HEK293 (cell line): ENCODE data around the gene KCNH8.

Source experiments
- OVOL3 ChIP-seq: fragments of 450-650 bp; formaldehyde crosslinking; IDR thresholded peaks from 2 replicates; pipeline ENCODE4 v1.5.1; 2016; ENCODE audit warnings: missing biosample characterization, missing genetic modification characterization
- ZBTB20 ChIP-seq: fragments of 450-650 bp; formaldehyde crosslinking; IDR thresholded peaks from 2 replicates; pipeline ENCODE4 v1.5.1; 2016; ENCODE audit warnings: missing biosample characterization, missing genetic modification characterization
- ZNF416 ChIP-seq: fragments of 450-650 bp; formaldehyde crosslinking; IDR thresholded peaks from 2 replicates; pipeline ENCODE4 v1.5.1; 2016; ENCODE audit warnings: missing biosample characterization, missing genetic modification characterization
- ZNF501 ChIP-seq: fragments of 450-650 bp; formaldehyde crosslinking; IDR thresholded peaks from 2 replicates; pipeline ENCODE4 v1.5.1; 2016; ENCODE audit warnings: missing biosample characterization, missing genetic modification characterization
- ZNF658 ChIP-seq: fragments of 450-650 bp; formaldehyde crosslinking; IDR thresholded peaks from 2 replicates; pipeline ENCODE4; 2016; ENCODE audit warnings: missing biosample characterization, missing genetic modification characterization
- ZNF76 ChIP-seq: fragments of 450-650 bp; formaldehyde crosslinking; IDR thresholded peaks from 2 replicates; pipeline ENCODE4; 2016; ENCODE audit warnings: low read depth, missing biosample characterization, missing genetic modification characterization, borderline replicate concordance
- TF ChIP-seq, protein P1 (sequence below): fragments of 450-650 bp; formaldehyde crosslinking; IDR thresholded peaks from 2 replicates; pipeline ENCODE4 v1.5.1; 2016; ENCODE audit warnings: missing biosample characterization, missing genetic modification characterization
- TF ChIP-seq, protein P2 (sequence below): fragments of 450-650 bp; formaldehyde crosslinking; IDR thresholded peaks from 2 replicates; pipeline ENCODE4 v1.5.1; 2016; ENCODE audit warnings: missing biosample characterization, missing genetic modification characterization

DNA sequence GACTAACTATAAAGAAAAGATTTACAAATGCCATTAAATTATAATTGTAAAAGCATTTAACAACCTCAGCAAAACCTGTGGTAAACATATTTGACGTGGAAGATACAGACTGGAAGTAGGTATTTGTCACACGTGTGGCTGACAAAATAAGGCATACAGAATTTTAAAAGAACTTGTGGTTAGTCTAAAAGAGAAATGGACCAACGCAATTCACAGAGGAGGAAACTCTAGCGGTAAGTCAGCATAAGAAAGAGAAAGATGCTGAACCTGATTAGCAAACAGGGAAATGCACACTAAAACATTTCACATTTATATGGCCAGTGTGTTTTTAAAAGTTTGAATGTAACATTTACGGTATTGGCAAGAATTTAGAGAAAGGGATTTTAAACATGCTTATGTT, 35.3 kb downstream of the KCNH8 start:
- TF ChIP-seq, protein P1, sequence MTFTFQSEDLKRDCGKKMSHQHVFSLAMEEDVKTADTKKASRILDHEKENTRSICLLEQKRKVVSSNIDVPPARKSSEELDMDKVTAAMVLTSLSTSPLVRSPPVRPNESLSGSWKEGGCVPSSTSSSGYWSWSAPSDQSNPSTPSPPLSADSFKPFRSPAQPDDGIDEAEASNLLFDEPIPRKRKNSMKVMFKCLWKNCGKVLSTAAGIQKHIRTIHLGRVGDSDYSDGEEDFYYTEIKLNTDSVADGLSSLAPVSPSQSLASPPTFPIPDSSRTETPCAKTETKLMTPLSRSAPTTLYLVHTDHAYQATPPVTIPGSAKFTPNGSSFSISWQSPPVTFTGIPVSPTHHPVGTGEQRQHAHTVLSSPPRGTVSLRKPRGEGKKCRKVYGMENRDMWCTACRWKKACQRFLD (tag by site-specific recombination) = no peak
- TF ChIP-seq, protein P2, sequence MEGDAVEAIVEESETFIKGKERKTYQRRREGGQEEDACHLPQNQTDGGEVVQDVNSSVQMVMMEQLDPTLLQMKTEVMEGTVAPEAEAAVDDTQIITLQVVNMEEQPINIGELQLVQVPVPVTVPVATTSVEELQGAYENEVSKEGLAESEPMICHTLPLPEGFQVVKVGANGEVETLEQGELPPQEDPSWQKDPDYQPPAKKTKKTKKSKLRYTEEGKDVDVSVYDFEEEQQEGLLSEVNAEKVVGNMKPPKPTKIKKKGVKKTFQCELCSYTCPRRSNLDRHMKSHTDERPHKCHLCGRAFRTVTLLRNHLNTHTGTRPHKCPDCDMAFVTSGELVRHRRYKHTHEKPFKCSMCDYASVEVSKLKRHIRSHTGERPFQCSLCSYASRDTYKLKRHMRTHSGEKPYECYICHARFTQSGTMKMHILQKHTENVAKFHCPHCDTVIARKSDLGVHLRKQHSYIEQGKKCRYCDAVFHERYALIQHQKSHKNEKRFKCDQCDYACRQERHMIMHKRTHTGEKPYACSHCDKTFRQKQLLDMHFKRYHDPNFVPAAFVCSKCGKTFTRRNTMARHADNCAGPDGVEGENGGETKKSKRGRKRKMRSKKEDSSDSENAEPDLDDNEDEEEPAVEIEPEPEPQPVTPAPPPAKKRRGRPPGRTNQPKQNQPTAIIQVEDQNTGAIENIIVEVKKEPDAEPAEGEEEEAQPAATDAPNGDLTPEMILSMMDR (tag by site-specific recombination) = no peak
- TF ChIP-seq ZBTB20 (tag by site-specific recombination) (no peak), OVOL3 (tag by site-specific recombination) (no peak), ZNF416 (tag by site-specific recombination) (no peak), ZNF658 (tag by site-specific recombination) (no peak), ZNF501 (no peak), ZNF76 (tag by site-specific recombination) (no peak)
